H1 (cell line): ENCODE measurements around the gene AICDA. TPM values are rescaled to one million over a fixed set of nuclear protein-coding genes. Genes with fewer than 3 reads are reported as not detected.

ENCODE experiments used
- CBX8 ChIP-seq: fragments of 300-800, 300-1000 bp; sonication (generic); IDR thresholded peaks from 2 replicates; pipeline ENCODE4 v1.7.1; 2016; ENCODE audit warnings: low read depth, low read length, borderline replicate concordance
- TEAD4 ChIP-seq: IDR thresholded peaks from 2 replicates; pipeline ENCODE4 v1.6.1; 2012; ENCODE audit warnings: low read depth, low read length, inconsistent platforms, mixed read lengths
- polyA plus RNA-seq, 7 experiments: library from polyadenylated mRNA; depleted of rRNA in 3 of 7; stranded (reverse) in 5 of 7; unstranded in 2 of 7; fragments of >200 nt in 5 of 7; fragments of 200-250 nt in 2 of 7; gene quantifications; 1 replicate in 5 of 7; 2 replicates in 1 of 7; 4 replicates in 1 of 7; pipeline versions ENCODE4 v1.2.1 to v1.2.3, GENCODE V29; 2011 to 2013; ENCODE audit warnings: missing spikeins in 2 of 7, mixed read lengths in 2 of 7
- total RNA-seq: library from RNA; stranded (reverse); fragmentation: NEBNext Ultra II Directional; extraction: Animal tissue kit (Norgen Biotek cat#: 25700); gene quantifications from 2 replicates; pipeline ENCODE4 v1.2.1, GENCODE V29; 2021

AICDA gene
- total and polyA plus RNA-seq, 2 of the 8 experiments (the other 6 are each of a cell fraction or from before 2014, with no cell fraction given), result not detected

DNA sequence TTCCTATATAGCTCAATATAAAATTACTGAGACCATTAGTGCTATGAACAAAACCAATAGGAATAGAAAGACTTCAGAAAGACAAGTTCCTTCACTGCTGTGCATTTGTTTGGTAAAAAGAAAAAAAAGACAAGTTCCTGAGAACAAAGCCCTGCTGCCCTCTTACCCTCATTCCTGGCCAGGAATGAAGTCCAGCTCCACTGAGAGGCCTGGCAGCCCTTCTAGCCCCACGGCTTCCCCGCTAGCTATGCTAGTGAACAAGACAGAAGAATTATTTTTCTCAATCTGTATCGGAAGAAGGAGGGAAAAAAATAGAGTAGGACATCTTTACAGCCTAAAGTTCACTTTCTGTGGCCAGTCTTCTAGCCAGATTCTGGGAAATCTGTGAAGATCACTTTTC, 48.4 kb upstream of the AICDA start (continued):
- TF ChIP-seq CBX8, result no peak
- no peak for TF ChIP-seq TEAD4
